K562 (cell line): Measurements from ENCODE around the gene XIRP1. TPM values are rescaled to one million over a fixed set of nuclear protein-coding genes. Genes with fewer than 3 reads are reported as not detected.

Experiments used
- CBFA2T2 ChIP-seq: fragments of 450-650 bp; conservative IDR thresholded peaks from 2 replicates; pipeline ENCODE4 v1.6.1; 2017; ENCODE audit warnings: mild to moderate bottlenecking
- CBX3 ChIP-seq, 2 experiments: IDR thresholded peaks; 1 replicate in 1 of 2; 2 replicates in 1 of 2; pipeline ENCODE4 v1.6.1; 2012; ENCODE audit warnings: inconsistent platforms in 2 of 2, low read length in 2 of 2, borderline replicate concordance in 1 of 2, control low read depth in 1 of 2
- DMBX1 ChIP-seq: fragments of 250-450 bp; sonication (Bioruptor Pico); IDR thresholded peaks from 2 replicates; pipeline ENCODE4 v1.8.0; 2022; ENCODE audit warnings: inconsistent platforms, mild to moderate bottlenecking, moderate library complexity, borderline replicate concordance
- DPF2 ChIP-seq: fragments of 450-650 bp; IDR thresholded peaks from 2 replicates; pipeline ENCODE4 v1.6.1; 2016
- ELF2 ChIP-seq: fragments of 250-450 bp; sonication (Bioruptor Pico); IDR thresholded peaks from 2 replicates; pipeline ENCODE4 v1.5.0; 2021; ENCODE audit warnings: mild to moderate bottlenecking
- EZH2 ChIP-seq: IDR thresholded peaks from 2 replicates; pipeline ENCODE4 v1.6.1; 2012; ENCODE audit warnings: low read depth, mild to moderate bottlenecking, inconsistent platforms, low read length, borderline replicate concordance
- HDGF ChIP-seq: fragments of 450-650 bp; IDR thresholded peaks from 2 replicates; pipeline ENCODE4 v1.6.1; 2016
- KDM5B ChIP-seq: fragments of 200-600 bp; sonication (generic); IDR thresholded peaks from 2 replicates; pipeline ENCODE4 v1.6.1; 2012; ENCODE audit warnings: low read depth, mild to moderate bottlenecking, moderate library complexity, low read length, control low read depth, inconsistent platforms; ENCODE audit not compliant: insufficient replicate concordance
- LCOR ChIP-seq: sonication (generic); formaldehyde crosslinking; IDR thresholded peaks from 2 replicates; pipeline ENCODE4 v1.8.0; 2022; ENCODE audit warnings: mild to moderate bottlenecking, missing genetic modification reagents
- MEIS2 ChIP-seq: fragments of 450-650 bp; IDR thresholded peaks from 2 replicates; pipeline ENCODE4 v1.6.1; 2014; ENCODE audit warnings: mild to moderate bottlenecking; ENCODE audit not compliant: partially characterized antibody
- MLX ChIP-seq, 2 experiments: fragments of 450-650 bp in 1 of 2; sonication (generic) in 1 of 2; formaldehyde crosslinking; conservative IDR thresholded peaks; 2 replicates each; pipeline versions ENCODE4 v1.4.0 to v1.8.1; 2020 to 2022; ENCODE audit warnings: mild to moderate bottlenecking in 1 of 2, missing genetic modification reagents in 1 of 2
- PHF8 ChIP-seq: fragments of 200-600 bp; sonication (generic); IDR thresholded peaks from 2 replicates; pipeline ENCODE4 v1.6.1; 2012; ENCODE audit warnings: mixed run types, mild to moderate bottlenecking, inconsistent platforms, low read length, moderate library complexity, borderline replicate concordance
- PHTF2 ChIP-seq: fragments of 250-450 bp; sonication (Bioruptor Pico); IDR thresholded peaks from 2 replicates; pipeline ENCODE4 v1.5.0; 2021; ENCODE audit warnings: mild to moderate bottlenecking
- POU5F1 ChIP-seq: fragments of 150-350 bp; IDR thresholded peaks from 2 replicates; pipeline ENCODE4 v1.6.1; 2014; ENCODE audit warnings: borderline replicate concordance, low read length, low read depth, mild to moderate bottlenecking; ENCODE audit not compliant: partially characterized antibody
- RHOXF2B ChIP-seq: fragments of 250-450 bp; sonication (Bioruptor Pico); conservative IDR thresholded peaks from 2 replicates; pipeline ENCODE4 v1.5.1; 2021
- TCF15 ChIP-seq: fragments of 250-450 bp; sonication (Bioruptor Pico); IDR thresholded peaks from 2 replicates; pipeline ENCODE4 v1.8.0; 2022; ENCODE audit warnings: moderate library complexity, mild to moderate bottlenecking, inconsistent platforms
- TEAD4 ChIP-seq, 2 experiments: sonication (generic) in 1 of 2; formaldehyde crosslinking in 1 of 2; IDR thresholded peaks; 2 replicates each; pipeline versions ENCODE4 v1.6.1 to v1.8.0; 2012 to 2022; ENCODE audit warnings: borderline replicate concordance in 1 of 2, inconsistent platforms in 1 of 2, low read length in 1 of 2, mild to moderate bottlenecking in 1 of 2, missing genetic modification reagents in 1 of 2
- ZNF384 ChIP-seq: IDR thresholded peaks from 2 replicates; pipeline ENCODE4 v1.6.1; 2012; ENCODE audit warnings: low read depth, low read length, improper control_type of control experiment
- ZNF766 ChIP-seq: fragments of 200-800 bp; sonication (Bioruptor generic); conservative IDR thresholded peaks from 2 replicates; pipeline ENCODE4 v1.6.1; 2016; ENCODE audit warnings: missing genetic modification characterization, missing compliant biosample characterization
- polyA plus RNA-seq, 8 experiments: library from polyadenylated mRNA; depleted of rRNA in 4 of 8; stranded (reverse) in 5 of 8; unstranded in 3 of 8; fragments of >200 nt; fragmentation: Nextera tagmentation in 2 of 8; fragmentation: Illumina TruSeq in 1 of 8; extraction: Ambion mirVana in 2 of 8; extraction: Trizol in 1 of 8; gene quantifications; 2 replicates each; pipeline versions ENCODE4 v1.2.1 to v1.2.3, GENCODE V29; 2011 to 2014; ENCODE audit warnings: inconsistent platforms in 1 of 8, missing spikeins in 1 of 8
- total RNA-seq, 7 experiments: library from RNA; depleted of rRNA in 6 of 7; stranded (reverse); fragments of >200 nt in 6 of 7; fragmentation: Illumina TruSeq in 2 of 7; extraction: Trizol in 2 of 7; gene quantifications; 2 replicates each; pipeline versions ENCODE4 v1.2.1 to v1.2.3, GENCODE V29; 2011 to 2021; ENCODE audit warnings: low replicate concordance in 1 of 7
- TF ChIP-seq, protein P1 (sequence below): sonication (generic); formaldehyde crosslinking; IDR thresholded peaks from 2 replicates; pipeline ENCODE4 v1.4.0; 2020; ENCODE audit warnings: mild to moderate bottlenecking, missing genetic modification reagents
- TF ChIP-seq, protein P2 (sequence below), 2 experiments: IDR thresholded peaks in 1 of 2; conservative IDR thresholded peaks in 1 of 2; 2 replicates each; pipeline ENCODE4 v1.6.1; 2016; ENCODE audit warnings: low read depth in 2 of 2, mild to moderate bottlenecking in 1 of 2, missing compliant biosample characterization in 1 of 2, missing genetic modification characterization in 1 of 2, moderate library complexity in 1 of 2

Gene XIRP1
- total and polyA plus RNA-seq, 9 of the 15 experiments (the other 6 are each of a cell fraction or from before 2014, with no cell fraction given): 0.03 to 0.27 (median 0.08) TPM; not detected in 3

- TF ChIP-seq, protein P1, sequence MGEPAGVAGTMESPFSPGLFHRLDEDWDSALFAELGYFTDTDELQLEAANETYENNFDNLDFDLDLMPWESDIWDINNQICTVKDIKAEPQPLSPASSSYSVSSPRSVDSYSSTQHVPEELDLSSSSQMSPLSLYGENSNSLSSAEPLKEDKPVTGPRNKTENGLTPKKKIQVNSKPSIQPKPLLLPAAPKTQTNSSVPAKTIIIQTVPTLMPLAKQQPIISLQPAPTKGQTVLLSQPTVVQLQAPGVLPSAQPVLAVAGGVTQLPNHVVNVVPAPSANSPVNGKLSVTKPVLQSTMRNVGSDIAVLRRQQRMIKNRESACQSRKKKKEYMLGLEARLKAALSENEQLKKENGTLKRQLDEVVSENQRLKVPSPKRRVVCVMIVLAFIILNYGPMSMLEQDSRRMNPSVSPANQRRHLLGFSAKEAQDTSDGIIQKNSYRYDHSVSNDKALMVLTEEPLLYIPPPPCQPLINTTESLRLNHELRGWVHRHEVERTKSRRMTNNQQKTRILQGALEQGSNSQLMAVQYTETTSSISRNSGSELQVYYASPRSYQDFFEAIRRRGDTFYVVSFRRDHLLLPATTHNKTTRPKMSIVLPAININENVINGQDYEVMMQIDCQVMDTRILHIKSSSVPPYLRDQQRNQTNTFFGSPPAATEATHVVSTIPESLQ (CRISPR knock-in tag): no peak
- TF ChIP-seq LCOR (no peak), MLX (CRISPR knock-in tag; conservative IDR thresholded peaks at IDR 0.05) (0 out of 4 replicates have a peak, but pooled peaks of 1 of the 2 experiments have one; percentile 70), POU5F1 (no peak), ZNF384 (no peak), CBX3 (IDR thresholded peaks at IDR 0.05; ENCODE audit: borderline replicate concordance in 1 of 2, low read length in 2 of 2) (peak in 1 of 2 experiments; percentile 88; a peak in 1 of 3 replicates), KDM5B (peak; percentile 62), TCF15 (CRISPR knock-in tag) (0 out of 2 replicates have a peak, but pooled peaks have one; percentile 36), EZH2 (no peak), DMBX1 (no peak), CBFA2T2 (no peak), HDGF (0 out of 2 replicates have a peak, but pooled peaks have one; percentile 56), PHF8 (peak; percentile 56; the same call in 1 of the 2 replicates), ZNF766 (no peak), PHTF2 (CRISPR knock-in tag) (no peak), DPF2 (peak; percentile 72), RHOXF2B (no peak), TEAD4 (IDR thresholded peaks at IDR 0.05; ENCODE audit: low read length) (0 out of 2 replicates have a peak, but pooled peaks have one; percentile 15), TEAD4 (CRISPR knock-in tag; IDR thresholded peaks at IDR 0.05; ENCODE audit: borderline replicate concordance) (no peak), MEIS2 (peak; percentile 33), ELF2 (CRISPR knock-in tag) (no peak)
- TF ChIP-seq, protein P2, sequence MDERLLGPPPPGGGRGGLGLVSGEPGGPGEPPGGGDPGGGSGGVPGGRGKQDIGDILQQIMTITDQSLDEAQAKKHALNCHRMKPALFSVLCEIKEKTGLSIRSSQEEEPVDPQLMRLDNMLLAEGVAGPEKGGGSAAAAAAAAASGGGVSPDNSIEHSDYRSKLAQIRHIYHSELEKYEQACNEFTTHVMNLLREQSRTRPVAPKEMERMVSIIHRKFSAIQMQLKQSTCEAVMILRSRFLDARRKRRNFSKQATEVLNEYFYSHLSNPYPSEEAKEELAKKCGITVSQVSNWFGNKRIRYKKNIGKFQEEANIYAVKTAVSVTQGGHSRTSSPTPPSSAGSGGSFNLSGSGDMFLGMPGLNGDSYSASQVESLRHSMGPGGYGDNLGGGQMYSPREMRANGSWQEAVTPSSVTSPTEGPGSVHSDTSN (CRISPR knock-in tag; IDR thresholded peaks at IDR 0.05; ENCODE audit: low read depth): no peak
- TF ChIP-seq, protein P2 (tag; conservative IDR thresholded peaks at IDR 0.05; ENCODE audit: low read depth): no peak
Observed at GRCh38 chr3:39154280-39155021, 37.9 kb downstream of the XIRP1 start (continued).
